ENCODE data around the gene CHD1L.
A peak's percentile ranks its signal among the peaks of the same experiment; 100 is the strongest.

DNA sequence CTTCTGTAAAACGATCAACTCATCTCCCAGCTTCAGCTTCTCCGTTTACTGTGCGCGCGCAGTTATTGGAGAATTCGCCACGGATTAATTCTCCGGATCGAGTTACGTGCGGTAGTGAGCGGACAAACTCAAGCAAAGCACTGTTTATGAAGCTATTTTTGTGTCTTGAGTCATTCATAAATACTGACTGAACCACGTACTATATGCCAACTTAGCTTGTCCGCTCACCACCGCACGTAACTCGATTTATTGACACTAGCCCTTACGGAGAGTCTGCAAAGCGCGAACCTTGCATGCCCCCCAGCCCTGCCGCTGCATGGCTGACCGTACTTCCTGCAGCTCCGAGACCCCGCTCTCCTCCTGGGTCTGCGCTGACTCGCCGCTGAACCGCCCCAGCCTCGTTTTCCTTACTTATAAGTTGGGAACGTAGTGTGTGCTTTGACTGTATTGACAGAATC lies 773 bp downstream of the CHD1L start:
- TF ChIP-seq, protein P1, sequence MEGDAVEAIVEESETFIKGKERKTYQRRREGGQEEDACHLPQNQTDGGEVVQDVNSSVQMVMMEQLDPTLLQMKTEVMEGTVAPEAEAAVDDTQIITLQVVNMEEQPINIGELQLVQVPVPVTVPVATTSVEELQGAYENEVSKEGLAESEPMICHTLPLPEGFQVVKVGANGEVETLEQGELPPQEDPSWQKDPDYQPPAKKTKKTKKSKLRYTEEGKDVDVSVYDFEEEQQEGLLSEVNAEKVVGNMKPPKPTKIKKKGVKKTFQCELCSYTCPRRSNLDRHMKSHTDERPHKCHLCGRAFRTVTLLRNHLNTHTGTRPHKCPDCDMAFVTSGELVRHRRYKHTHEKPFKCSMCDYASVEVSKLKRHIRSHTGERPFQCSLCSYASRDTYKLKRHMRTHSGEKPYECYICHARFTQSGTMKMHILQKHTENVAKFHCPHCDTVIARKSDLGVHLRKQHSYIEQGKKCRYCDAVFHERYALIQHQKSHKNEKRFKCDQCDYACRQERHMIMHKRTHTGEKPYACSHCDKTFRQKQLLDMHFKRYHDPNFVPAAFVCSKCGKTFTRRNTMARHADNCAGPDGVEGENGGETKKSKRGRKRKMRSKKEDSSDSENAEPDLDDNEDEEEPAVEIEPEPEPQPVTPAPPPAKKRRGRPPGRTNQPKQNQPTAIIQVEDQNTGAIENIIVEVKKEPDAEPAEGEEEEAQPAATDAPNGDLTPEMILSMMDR (optimal IDR thresholded peaks at IDR 0.05 in 1 of 3, IDR thresholded peaks at IDR 0.05 in 1 of 3, conservative IDR thresholded peaks at IDR 0.05 in 1 of 3; ENCODE audit: extremely low read depth in 1 of 3, insufficient read depth in 2 of 3, low read length in 3 of 3): peak in 1 of 3 experiments; percentile 1
- TF ChIP-seq EZH2 (IDR thresholded peaks at IDR 0.05; ENCODE audit: low read length): no peak
